ENCODE data around the gene BDKRB2. TPM values are rescaled to one million over a fixed set of nuclear protein-coding genes. Genes with fewer than 3 reads are reported as not detected.

The BDKRB2 gene
- total RNA-seq, 1 experiment from 2014 or later, result 0.49 TPM

DNA sequence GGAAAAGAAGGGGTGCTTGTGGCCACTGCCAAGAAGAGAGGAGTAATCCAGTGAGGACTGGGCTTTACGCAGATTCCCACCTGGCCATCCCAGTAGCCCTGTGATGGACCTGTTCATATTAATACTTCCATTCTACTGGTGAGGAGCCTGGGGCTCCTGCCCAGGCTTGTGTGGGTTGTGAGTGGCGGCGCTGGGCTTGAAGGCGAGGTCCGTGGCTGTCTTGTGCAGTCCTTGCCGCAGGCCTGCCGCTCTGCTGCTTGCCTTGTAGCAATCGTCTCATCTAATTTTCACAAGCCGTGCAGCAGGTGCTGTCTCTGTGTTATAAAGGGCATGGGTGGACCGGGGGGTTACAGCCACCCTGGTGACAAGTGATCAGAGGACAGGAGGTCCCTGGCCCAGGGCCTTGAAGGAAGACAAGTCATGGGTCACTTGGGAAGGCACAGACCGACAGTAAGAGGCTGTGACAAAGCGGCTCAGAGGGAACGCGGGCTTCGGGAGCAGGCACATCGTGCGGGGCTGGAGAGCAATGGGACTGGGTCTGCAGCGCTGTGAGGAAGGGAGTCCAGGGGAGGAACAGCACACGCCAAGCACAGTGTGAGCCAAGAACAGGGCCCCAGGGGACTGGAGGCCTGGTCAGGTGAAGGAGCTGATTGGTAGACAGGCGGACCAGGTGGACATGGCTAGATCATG, 7.3 kb upstream of the BDKRB2 start:
- BruUV-seq (replicated peaks), result no TSS peak
- H3K4me1 ChIP-seq (ENCODE audit: control insufficient read depth in 1 of 2, insufficient read depth in 2 of 2, low read length in 2 of 2), result no peaks in the 10 kb centered on the region; a peak in 1 of 4 replicates
- no peak overlapping the region for H3K4me2 ChIP-seq (ENCODE audit: low read length)
- intact Hi-C loops (cut with micrococcal nuclease), result no loop called here
- no peak overlapping the region for H2AFZ ChIP-seq (ENCODE audit: low read depth, low read length, poor library complexity, severe bottlenecking)
- ChIA-PET RAD21 (ENCODE audit: low non-redundant PET in 1 of 2, low total read pairs in 2 of 2, uncharacterized antibody in 2 of 2, unreplicated experiment in 2 of 2) (no interaction called here), POLR2A (no interaction called here), CTCF (no interaction called here)
- TF ChIP-seq, protein P1, sequence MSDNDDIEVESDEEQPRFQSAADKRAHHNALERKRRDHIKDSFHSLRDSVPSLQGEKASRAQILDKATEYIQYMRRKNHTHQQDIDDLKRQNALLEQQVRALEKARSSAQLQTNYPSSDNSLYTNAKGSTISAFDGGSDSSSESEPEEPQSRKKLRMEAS (IDR thresholded peaks at IDR 0.05), result no peak
- no peak for TF ChIP-seq EZH2 (IDR thresholded peaks at IDR 0.05)
- TF ChIP-seq TCF7L2 (IDR thresholded peaks at IDR 0.05; ENCODE audit: borderline replicate concordance, extremely low read depth, insufficient read depth, insufficient read length), result no peak
- no peak for TF ChIP-seq POLR2AphosphoS5 (IDR thresholded peaks at IDR 0.05; ENCODE audit: low read depth, low read length)
- TF ChIP-seq ZNF274 (IDR thresholded peaks at IDR 0.05; ENCODE audit: low read depth, low read length), result no peak
- no peak for TF ChIP-seq EZH2phosphoT487 (IDR thresholded peaks at IDR 0.05; ENCODE audit: borderline replicate concordance)
- TF ChIP-seq ELF1 (IDR thresholded peaks at IDR 0.05; ENCODE audit: borderline replicate concordance, low read depth), result no peak
- TF ChIP-seq ZFX (IDR thresholded peaks at IDR 0.05), result no peak
- no peaks in the 10 kb centered on the region for H3K79me2 ChIP-seq (ENCODE audit: insufficient read depth, low read length)
- H3K9ac ChIP-seq (ENCODE audit: low read length), result no peak overlapping the region
- no peaks in the 10 kb centered on the region for H3K9me2 ChIP-seq (ENCODE audit: insufficient read depth)
- no peak overlapping the region for H3K4me3 ChIP-seq (replicated peaks in 1 of 2; ENCODE audit: low read depth in 1 of 2, low read length in 2 of 2)
- H3K9me3 ChIP-seq (ENCODE audit: control insufficient read depth in 1 of 2, insufficient read depth in 1 of 2, low read depth in 1 of 2, low read length in 2 of 2), result no peaks in the 10 kb centered on the region
- no peaks in the 10 kb centered on the region for H3K27me3 ChIP-seq (ENCODE audit: insufficient read depth, low read length)
- no peaks in the 10 kb centered on the region for H3K36me3 ChIP-seq (ENCODE audit: control insufficient read depth in 1 of 2, insufficient read depth in 2 of 2, low read length in 2 of 2)
- H4K20me1 ChIP-seq (ENCODE audit: insufficient read depth), result no peaks in the 10 kb centered on the region
- no peak for DNase-seq (ENCODE audit: low read depth, low spot score)
- H3K27ac ChIP-seq (ENCODE audit: low read depth, low read length), result no peak overlapping the region
- no peak for ATAC-seq

DNA sequence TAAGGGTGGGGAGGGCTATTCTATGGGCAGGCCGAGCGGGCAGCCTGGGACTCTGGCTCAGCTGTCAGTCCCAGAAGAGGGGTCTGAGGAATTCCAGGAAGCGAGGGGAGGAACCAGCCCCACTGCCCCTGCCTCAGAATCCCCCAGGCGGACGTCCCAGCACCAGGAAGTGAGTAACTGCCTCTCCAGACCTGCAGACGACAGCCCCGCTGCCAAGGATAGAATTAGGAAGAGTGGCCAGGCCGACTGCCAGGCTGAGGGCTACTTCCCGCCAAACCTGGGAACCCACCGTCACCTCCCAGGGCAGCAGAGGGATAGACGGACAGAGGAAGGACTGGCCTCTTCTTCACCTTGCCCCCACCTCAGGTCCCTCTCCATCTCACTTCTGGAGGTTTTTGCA, 6.7 kb upstream of the BDKRB2 start:
- DNase-seq (ENCODE audit: low read depth, low spot score) (no peak), ATAC-seq (no peak)
- Histone ChIP-seq H3K4me1 (ENCODE audit: control insufficient read depth in 1 of 2, insufficient read depth in 2 of 2, low read length in 2 of 2) (no peaks in the 10 kb centered on the region; a peak in 1 of 4 replicates), H2AFZ (ENCODE audit: low read depth, low read length, poor library complexity, severe bottlenecking) (no peak overlapping the region), H3K27ac (ENCODE audit: low read depth, low read length) (no peak overlapping the region), H3K4me2 (ENCODE audit: low read length) (no peak overlapping the region), H3K4me3 (replicated peaks in 1 of 2; ENCODE audit: low read depth in 1 of 2, low read length in 2 of 2) (no peak overlapping the region), H3K9ac (ENCODE audit: low read length) (no peak overlapping the region), H3K36me3 (ENCODE audit: control insufficient read depth in 1 of 2, insufficient read depth in 2 of 2, low read length in 2 of 2) (no peaks in the 10 kb centered on the region), H3K9me2 (ENCODE audit: insufficient read depth) (no peaks in the 10 kb centered on the region), H3K27me3 (ENCODE audit: insufficient read depth, low read length) (no peaks in the 10 kb centered on the region), H3K79me2 (ENCODE audit: insufficient read depth, low read length) (no peaks in the 10 kb centered on the region), H3K9me3 (ENCODE audit: control insufficient read depth in 1 of 2, insufficient read depth in 1 of 2, low read depth in 1 of 2, low read length in 2 of 2) (no peaks in the 10 kb centered on the region), H4K20me1 (ENCODE audit: insufficient read depth) (no peaks in the 10 kb centered on the region)
- no TSS peak for BruUV-seq (replicated peaks)
- intact Hi-C loops (cut with micrococcal nuclease), result no loop called here
- ChIA-PET POLR2A (no interaction called here), CTCF (no interaction called here), RAD21 (ENCODE audit: low non-redundant PET in 1 of 2, low total read pairs in 2 of 2, uncharacterized antibody in 2 of 2, unreplicated experiment in 2 of 2) (no interaction called here)
- no peak for TF ChIP-seq ZFX (IDR thresholded peaks at IDR 0.05)
- no peak for TF ChIP-seq SP1 (IDR thresholded peaks at IDR 0.05; ENCODE audit: low read depth)
- no peak for TF ChIP-seq TCF7L2 (IDR thresholded peaks at IDR 0.05; ENCODE audit: borderline replicate concordance, extremely low read depth, insufficient read depth, insufficient read length)
- no peak for TF ChIP-seq ELF1 (IDR thresholded peaks at IDR 0.05; ENCODE audit: borderline replicate concordance, low read depth)
- TF ChIP-seq, protein P2, sequence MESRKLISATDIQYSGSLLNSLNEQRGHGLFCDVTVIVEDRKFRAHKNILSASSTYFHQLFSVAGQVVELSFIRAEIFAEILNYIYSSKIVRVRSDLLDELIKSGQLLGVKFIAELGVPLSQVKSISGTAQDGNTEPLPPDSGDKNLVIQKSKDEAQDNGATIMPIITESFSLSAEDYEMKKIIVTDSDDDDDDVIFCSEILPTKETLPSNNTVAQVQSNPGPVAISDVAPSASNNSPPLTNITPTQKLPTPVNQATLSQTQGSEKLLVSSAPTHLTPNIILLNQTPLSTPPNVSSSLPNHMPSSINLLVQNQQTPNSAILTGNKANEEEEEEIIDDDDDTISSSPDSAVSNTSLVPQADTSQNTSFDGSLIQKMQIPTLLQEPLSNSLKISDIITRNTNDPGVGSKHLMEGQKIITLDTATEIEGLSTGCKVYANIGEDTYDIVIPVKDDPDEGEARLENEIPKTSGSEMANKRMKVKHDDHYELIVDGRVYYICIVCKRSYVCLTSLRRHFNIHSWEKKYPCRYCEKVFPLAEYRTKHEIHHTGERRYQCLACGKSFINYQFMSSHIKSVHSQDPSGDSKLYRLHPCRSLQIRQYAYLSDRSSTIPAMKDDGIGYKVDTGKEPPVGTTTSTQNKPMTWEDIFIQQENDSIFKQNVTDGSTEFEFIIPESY (IDR thresholded peaks at IDR 0.05; ENCODE audit: extremely low read depth, insufficient replicate concordance, low read length), result no peak
- TF ChIP-seq, protein P1 (IDR thresholded peaks at IDR 0.05), result no peak
- no peak for TF ChIP-seq EGR1 (IDR thresholded peaks at IDR 0.05; ENCODE audit: low read depth)
- no peak for TF ChIP-seq FOSL1 (IDR thresholded peaks at IDR 0.05; ENCODE audit: low read depth)
- TF ChIP-seq RAD21 (IDR thresholded peaks at IDR 0.05; ENCODE audit: low read depth), result no peak
- TF ChIP-seq, protein P3, sequence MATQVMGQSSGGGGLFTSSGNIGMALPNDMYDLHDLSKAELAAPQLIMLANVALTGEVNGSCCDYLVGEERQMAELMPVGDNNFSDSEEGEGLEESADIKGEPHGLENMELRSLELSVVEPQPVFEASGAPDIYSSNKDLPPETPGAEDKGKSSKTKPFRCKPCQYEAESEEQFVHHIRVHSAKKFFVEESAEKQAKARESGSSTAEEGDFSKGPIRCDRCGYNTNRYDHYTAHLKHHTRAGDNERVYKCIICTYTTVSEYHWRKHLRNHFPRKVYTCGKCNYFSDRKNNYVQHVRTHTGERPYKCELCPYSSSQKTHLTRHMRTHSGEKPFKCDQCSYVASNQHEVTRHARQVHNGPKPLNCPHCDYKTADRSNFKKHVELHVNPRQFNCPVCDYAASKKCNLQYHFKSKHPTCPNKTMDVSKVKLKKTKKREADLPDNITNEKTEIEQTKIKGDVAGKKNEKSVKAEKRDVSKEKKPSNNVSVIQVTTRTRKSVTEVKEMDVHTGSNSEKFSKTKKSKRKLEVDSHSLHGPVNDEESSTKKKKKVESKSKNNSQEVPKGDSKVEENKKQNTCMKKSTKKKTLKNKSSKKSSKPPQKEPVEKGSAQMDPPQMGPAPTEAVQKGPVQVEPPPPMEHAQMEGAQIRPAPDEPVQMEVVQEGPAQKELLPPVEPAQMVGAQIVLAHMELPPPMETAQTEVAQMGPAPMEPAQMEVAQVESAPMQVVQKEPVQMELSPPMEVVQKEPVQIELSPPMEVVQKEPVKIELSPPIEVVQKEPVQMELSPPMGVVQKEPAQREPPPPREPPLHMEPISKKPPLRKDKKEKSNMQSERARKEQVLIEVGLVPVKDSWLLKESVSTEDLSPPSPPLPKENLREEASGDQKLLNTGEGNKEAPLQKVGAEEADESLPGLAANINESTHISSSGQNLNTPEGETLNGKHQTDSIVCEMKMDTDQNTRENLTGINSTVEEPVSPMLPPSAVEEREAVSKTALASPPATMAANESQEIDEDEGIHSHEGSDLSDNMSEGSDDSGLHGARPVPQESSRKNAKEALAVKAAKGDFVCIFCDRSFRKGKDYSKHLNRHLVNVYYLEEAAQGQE (IDR thresholded peaks at IDR 0.05; ENCODE audit: low read depth), result no peak

Data from HCT116 (cell line).